HepG2 (cell line): ENCODE measurements around the gene RFC2. TPM values are rescaled to one million over a fixed set of nuclear protein-coding genes. Genes with fewer than 3 reads are reported as not detected.

Source experiments
- ATAC-seq: fragments of 200-7000 bp; cut with Tn5 transposase; 3 replicates; pipeline ENCODE4 v1.9.1; 2020; ENCODE audit warnings: mild to moderate bottlenecking, moderate library complexity
- BruUV-seq: library from RNA; stranded (reverse); fragments of 400-500 nt; replicated peaks from 2 replicates; lab custom pipeline; 2021; lab: Mats Ljungman, UMichigan
- CTCF ChIA-PET: fragments of 300-600 bp; formaldehyde crosslinking; extraction: SDS; loops from one replicate; lab custom pipeline; 2021; ENCODE audit warnings: low total read pairs, inconsistent platforms, low intra/inter-chr PET ratio; lab: Yijun Ruan, JAX
- POLR2A ChIA-PET: fragments of 350-600 bp; sonication (Branson Sonifier 250); formaldehyde crosslinking; loops from one replicate; lab custom pipeline; 2020; ENCODE audit warnings: antibody characterized with exemption, inconsistent platforms; lab: Yijun Ruan, JAX
- DNase-seq: peaks from one replicate; pipeline ENCODE4 v3.0.0-alpha.2; 2015; ENCODE audit warnings: low spot score
- FAIRE-seq: peaks from 3 replicates; lab custom pipeline; 2011; peaks lifted over from hg19 to GRCh38; lab: Jason Lieb, UNC
- H2AFZ ChIP-seq: one replicate; pipeline ENCODE4 v1.6.1; 2011; ENCODE audit warnings: low read length, inconsistent platforms
- H3K27ac ChIP-seq: fragments of 300-600 bp; 3 replicates; pipeline ENCODE4 v1.8.0; 2011; ENCODE audit warnings: mixed run types, mild to moderate bottlenecking, mixed read lengths, low read length, inconsistent platforms; ENCODE audit not compliant: insufficient read depth; ENCODE audit errors: extremely low read length
- H3K27me3 ChIP-seq, 2 experiments: fragments of 200-600 bp in 1 of 2; 2 replicates in 1 of 2; 3 replicates in 1 of 2; pipeline versions ENCODE4 v1.6.0 to v1.8.0; 2011; ENCODE audit warnings: low read length in 2 of 2, mild to moderate bottlenecking in 2 of 2, moderate library complexity in 2 of 2, inconsistent platforms in 1 of 2; ENCODE audit not compliant: insufficient read depth in 2 of 2, control insufficient read depth in 1 of 2
- H3K36me3 ChIP-seq, 2 experiments: fragments of 200-600 bp in 1 of 2; replicated peaks in 1 of 2; 2 replicates in 1 of 2; 3 replicates in 1 of 2; pipeline versions ENCODE4 v1.5.1 to v1.8.0; 2011; ENCODE audit warnings: low read length in 2 of 2, inconsistent platforms in 1 of 2; ENCODE audit not compliant: insufficient read depth in 2 of 2, control insufficient read depth in 1 of 2
- H3K4me1 ChIP-seq: 2 replicates; pipeline ENCODE4 v1.5.1; 2012; ENCODE audit warnings: low read length, inconsistent platforms; ENCODE audit not compliant: insufficient read depth
- H3K4me2 ChIP-seq: 2 replicates; pipeline ENCODE4 v1.6.0; 2011; ENCODE audit warnings: low read depth, low read length, inconsistent platforms
- H3K4me3 ChIP-seq, 3 experiments: fragments of 200-600 bp in 1 of 3; sonication (generic), shearing (Covaris generic) in 1 of 3; replicated peaks in 1 of 3; 2 replicates each; pipeline ENCODE4 v1.5.1; 2011 to 2016; ENCODE audit warnings: low read length in 3 of 3, inconsistent platforms in 2 of 3, low read depth in 2 of 3, mild to moderate bottlenecking in 2 of 3, control low read depth in 1 of 3, mixed read lengths in 1 of 3; ENCODE audit not compliant: insufficient read depth in 1 of 3
- H3K79me2 ChIP-seq: one replicate; pipeline ENCODE4 v1.6.1; 2011; ENCODE audit warnings: low read length, inconsistent platforms; ENCODE audit not compliant: insufficient read depth
- H3K9ac ChIP-seq: 2 replicates; pipeline ENCODE4 v1.6.0; 2011; ENCODE audit warnings: mild to moderate bottlenecking, low read depth, low read length, inconsistent platforms; ENCODE audit not compliant: insufficient read depth
- H3K9me3 ChIP-seq: 2 replicates; pipeline ENCODE4 v1.5.1; 2012; ENCODE audit warnings: mild to moderate bottlenecking, low read length
- H4K20me1 ChIP-seq: 2 replicates; pipeline ENCODE4 v1.6.0; 2011; ENCODE audit warnings: inconsistent platforms, mild to moderate bottlenecking, low read length, moderate library complexity; ENCODE audit not compliant: insufficient read depth
- FOSL2 ChIP-seq: sonication (generic); formaldehyde crosslinking; IDR thresholded peaks from 2 replicates; pipeline ENCODE4 v1.4.0; 2020; ENCODE audit warnings: missing genetic modification reagents
- GTF3A ChIP-seq: sonication (generic); formaldehyde crosslinking; conservative IDR thresholded peaks from 2 replicates; pipeline ENCODE4 v1.4.0; 2020; ENCODE audit warnings: mild to moderate bottlenecking, missing genetic modification reagents
- JARID2 ChIP-seq: sonication (generic); formaldehyde crosslinking; IDR thresholded peaks from 2 replicates; pipeline ENCODE4 v1.8.1; 2023; ENCODE audit warnings: missing genetic modification reagents, inconsistent platforms; ENCODE audit not compliant: insufficient replicate concordance
- NFRKB ChIP-seq: fragments of 450-650 bp; IDR thresholded peaks from 2 replicates; pipeline ENCODE4 v1.6.1; 2017
- POLR2AphosphoS2 ChIP-seq: IDR thresholded peaks from 2 replicates; pipeline ENCODE4 v1.6.1; 2011; ENCODE audit warnings: low read depth, low read length, improper control_type of control experiment
- PRDM4 ChIP-seq: sonication (generic); formaldehyde crosslinking; IDR thresholded peaks from 2 replicates; pipeline ENCODE4 v1.9.0; 2021; ENCODE audit warnings: missing genetic modification reagents, borderline replicate concordance
- SAFB2 ChIP-seq: sonication (generic); formaldehyde crosslinking; IDR thresholded peaks from 2 replicates; pipeline ENCODE4 v1.5.1; 2020; ENCODE audit warnings: missing genetic modification reagents, low read depth, mild to moderate bottlenecking, borderline replicate concordance
- TEAD3 ChIP-seq: optimal IDR thresholded peaks from 2 replicates; pipeline ENCODE3; 2016; ENCODE audit warnings: borderline replicate concordance
- ZC3H4 ChIP-seq: sonication (generic); formaldehyde crosslinking; IDR thresholded peaks from 2 replicates; pipeline ENCODE4 v1.4.0; 2020; ENCODE audit warnings: missing genetic modification reagents, borderline replicate concordance
- ZFP91 ChIP-seq: sonication (generic); formaldehyde crosslinking; IDR thresholded peaks from 2 replicates; pipeline ENCODE4 v1.9.0; 2022; ENCODE audit warnings: missing genetic modification reagents, mild to moderate bottlenecking, borderline replicate concordance
- ZNF264 ChIP-seq: sonication (generic); formaldehyde crosslinking; IDR thresholded peaks from 2 replicates; pipeline ENCODE4 v1.4.0; 2020; ENCODE audit warnings: missing genetic modification reagents
- ZNF543 ChIP-seq: sonication (generic); formaldehyde crosslinking; IDR thresholded peaks from 2 replicates; pipeline ENCODE4 v1.4.0; 2020; ENCODE audit warnings: mild to moderate bottlenecking, missing genetic modification reagents
- ZNF674 ChIP-seq: sonication (generic); formaldehyde crosslinking; IDR thresholded peaks from 2 replicates; pipeline ENCODE4 v1.5.0; 2020; ENCODE audit warnings: low read depth, mild to moderate bottlenecking, missing genetic modification reagents
- ZNF792 ChIP-seq: IDR thresholded peaks from 2 replicates; pipeline ENCODE4 v1.6.1; 2016
- WGBS: methylation state at CpG from one replicate; pipeline ENCODE4 v1.1.6; 2017; ENCODE audit warnings: low lambda C conversion rate; 5-methylcytosine and 5-hydroxymethylcytosine counted together
- in situ Hi-C: cut with HindIII; loops from 2 replicates; pipeline ENCODE4 v1.10.0; 2017; ENCODE audit warnings: low pct_unique_long_range_greater_than_20kb; ENCODE audit not compliant: extremely low pct_ligation_motif_present
- intact Hi-C: fragments of 100-400 bp; cut with micrococcal nuclease; formaldehyde crosslinking; loops from one replicate; pipeline ENCODE4 v1.10.0; 2022; ENCODE audit not compliant: unreplicated experiment
- polyA plus RNA-seq, 8 experiments: library from polyadenylated mRNA; depleted of rRNA in 3 of 8; stranded (reverse) in 7 of 8; unstranded in 1 of 8; fragments of >200 nt; fragmentation: Illumina TruSeq in 4 of 8; extraction: Trizol in 4 of 8; gene quantifications; 2 replicates each; pipeline versions ENCODE4 v1.2.1 to v1.2.3, GENCODE V29; 2011 to 2016; ENCODE audit warnings: low read depth in 4 of 8, missing spikeins in 1 of 8, mixed read lengths in 1 of 8; ENCODE audit not compliant: insufficient read depth in 1 of 8
- total RNA-seq, 5 experiments: library from RNA; depleted of rRNA; stranded (reverse); fragments of >200 nt; fragmentation: Illumina TruSeq; extraction: Trizol; gene quantifications; 2 replicates each; pipeline ENCODE4 v1.2.3, GENCODE V29; 2016; ENCODE audit warnings: low read depth in 1 of 5
- TF ChIP-seq, protein P1 (sequence below): sonication (generic); formaldehyde crosslinking; IDR thresholded peaks from 2 replicates; pipeline ENCODE4 v1.4.0; 2020; ENCODE audit warnings: mild to moderate bottlenecking, missing genetic modification reagents
- TF ChIP-seq, protein P2 (sequence below): sonication (generic); formaldehyde crosslinking; IDR thresholded peaks from 2 replicates; pipeline ENCODE4 v1.5.0; 2020; ENCODE audit warnings: mild to moderate bottlenecking, missing genetic modification reagents

RFC2 gene
- total and polyA plus RNA-seq, 2 of the 13 experiments (the other 11 are each of a cell fraction or from before 2014, with no cell fraction given): 14.6 to 43.5 TPM

GRCh38 chr7:74288034-74288881 is 34.1 kb upstream of the RFC2 start:
- Histone ChIP-seq H2AFZ (no peak overlapping the region), H3K27me3 (peaks cover 0 to 5% of the 10 kb centered on the region in 2 experiments; a peak in 2 of 5 replicates), H3K36me3 (no peaks in the 10 kb centered on the region), H4K20me1 (no peaks in the 10 kb centered on the region), H3K79me2 (peaks cover 28% of the 10 kb centered on the region), H3K9me3 (no peaks in the 10 kb centered on the region), H3K4me1 (peaks cover 68% of the 10 kb centered on the region), H3K27ac (no peak overlapping the region), H3K4me2 (peak overlapping the region; percentile 96), H3K4me3 (peak overlapping the region; percentile 17 to 90 (median 57); a peak in 5 of 6 replicates), H3K9ac (no peak overlapping the region)
- BruUV-seq: no TSS peak
- ChIA-PET CTCF (no interaction called here), POLR2A (interaction anchor here (0.6 to 8.4 kb wide), 6 partner anchors 9 to 74 kb away, joined by 3 to 60 read pairs (median 15); partner anchors contain the start of gene RFC2)
- in situ Hi-C loops (no loop called here), intact Hi-C loops (loop anchor here (1.0 to 5.0 kb wide), 2 partner anchors 19 to 114 kb away; no protein-coding TSS in a partner anchor)
- ATAC-seq: peak; percentile 2; the same call in 1 of the 3 replicates
- DNase-seq: no peak
- 11% methylated on average over 20 of the region's 20 CpGs for WGBS
- no peak for FAIRE-seq
- TF ChIP-seq, protein P1, sequence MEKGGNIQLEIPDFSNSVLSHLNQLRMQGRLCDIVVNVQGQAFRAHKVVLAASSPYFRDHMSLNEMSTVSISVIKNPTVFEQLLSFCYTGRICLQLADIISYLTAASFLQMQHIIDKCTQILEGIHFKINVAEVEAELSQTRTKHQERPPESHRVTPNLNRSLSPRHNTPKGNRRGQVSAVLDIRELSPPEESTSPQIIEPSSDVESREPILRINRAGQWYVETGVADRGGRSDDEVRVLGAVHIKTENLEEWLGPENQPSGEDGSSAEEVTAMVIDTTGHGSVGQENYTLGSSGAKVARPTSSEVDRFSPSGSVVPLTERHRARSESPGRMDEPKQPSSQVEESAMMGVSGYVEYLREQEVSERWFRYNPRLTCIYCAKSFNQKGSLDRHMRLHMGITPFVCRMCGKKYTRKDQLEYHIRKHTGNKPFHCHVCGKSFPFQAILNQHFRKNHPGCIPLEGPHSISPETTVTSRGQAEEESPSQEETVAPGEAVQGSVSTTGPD: no peak
- TF ChIP-seq ZNF674 (CRISPR knock-in tag): no peak
- 0 out of 2 replicates have a peak, but pooled peaks have one; percentile 10 for TF ChIP-seq FOSL2 (CRISPR knock-in tag)
- TF ChIP-seq ZNF264 (CRISPR knock-in tag): no peak
- TF ChIP-seq ZNF543: no peak
- no peak for TF ChIP-seq GTF3A
- no peak for TF ChIP-seq NFRKB
- peak; percentile 35; the same call in 1 of the 2 replicates for TF ChIP-seq ZFP91 (CRISPR knock-in tag)
- TF ChIP-seq ZC3H4 (CRISPR knock-in tag): no peak
- peak; percentile 35 for TF ChIP-seq TEAD3
- TF ChIP-seq PRDM4 (CRISPR knock-in tag): no peak
- no peak for TF ChIP-seq ZNF792 (CRISPR knock-in tag)
- TF ChIP-seq, protein P2, sequence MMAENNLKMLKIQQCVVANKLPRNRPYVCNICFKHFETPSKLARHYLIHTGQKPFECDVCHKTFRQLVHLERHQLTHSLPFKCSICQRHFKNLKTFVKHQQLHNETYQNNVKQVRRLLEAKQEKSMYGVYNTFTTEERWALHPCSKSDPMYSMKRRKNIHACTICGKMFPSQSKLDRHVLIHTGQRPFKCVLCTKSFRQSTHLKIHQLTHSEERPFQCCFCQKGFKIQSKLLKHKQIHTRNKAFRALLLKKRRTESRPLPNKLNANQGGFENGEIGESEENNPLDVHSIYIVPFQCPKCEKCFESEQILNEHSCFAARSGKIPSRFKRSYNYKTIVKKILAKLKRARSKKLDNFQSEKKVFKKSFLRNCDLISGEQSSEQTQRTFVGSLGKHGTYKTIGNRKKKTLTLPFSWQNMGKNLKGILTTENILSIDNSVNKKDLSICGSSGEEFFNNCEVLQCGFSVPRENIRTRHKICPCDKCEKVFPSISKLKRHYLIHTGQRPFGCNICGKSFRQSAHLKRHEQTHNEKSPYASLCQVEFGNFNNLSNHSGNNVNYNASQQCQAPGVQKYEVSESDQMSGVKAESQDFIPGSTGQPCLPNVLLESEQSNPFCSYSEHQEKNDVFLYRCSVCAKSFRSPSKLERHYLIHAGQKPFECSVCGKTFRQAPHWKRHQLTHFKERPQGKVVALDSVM (CRISPR knock-in tag): peak; percentile 96
- TF ChIP-seq POLR2AphosphoS2: no peak
- no peak for TF ChIP-seq SAFB2 (CRISPR knock-in tag)
- TF ChIP-seq JARID2 (CRISPR knock-in tag): no peak
